Measurements from ENCODE around the gene RNF166. TPM values are rescaled to one million over a fixed set of nuclear protein-coding genes. Genes with fewer than 3 reads are reported as not detected.
A peak's percentile ranks its signal among the peaks of the same experiment; 100 is the strongest.

The RNF166 gene
- total RNA-seq, 1 donor from 2014 or later, result 21.4 TPM

GRCh38 chr16:88740727-88741055 lies 34.5 kb upstream of the RNF166 start:
- Mint-ChIP-seq H3K4me3 (no peak overlapping the region), H3K36me3 (no peaks in the 10 kb centered on the region), H3K27ac (no peak overlapping the region), H3K9me3 (no peaks in the 10 kb centered on the region), H3K4me1 (no peaks in the 10 kb centered on the region), H3K27me3 (ENCODE audit: low read depth) (no peaks in the 10 kb centered on the region)
- no peak for TF ChIP-seq CTCF (IDR thresholded peaks at IDR 0.05; ENCODE audit: unreplicated experiment)
- DNase-seq (ENCODE audit: low spot score in 2 of 2, unreplicated experiment in 2 of 2), result no peak

GRCh38 chr16:88739977-88740726 lies 33.9 kb upstream of the RNF166 start:
- H3K4me3 Mint-ChIP-seq, result no peak overlapping the region
- H3K36me3 Mint-ChIP-seq, result no peaks in the 10 kb centered on the region
- H3K4me1 Mint-ChIP-seq, result no peaks in the 10 kb centered on the region
- no peak for TF ChIP-seq CTCF (IDR thresholded peaks at IDR 0.05; ENCODE audit: unreplicated experiment)
- no peak for DNase-seq (ENCODE audit: low spot score in 2 of 2, unreplicated experiment in 2 of 2)
- H3K27ac Mint-ChIP-seq, result no peak overlapping the region
- H3K9me3 Mint-ChIP-seq, result no peaks in the 10 kb centered on the region
- H3K27me3 Mint-ChIP-seq (ENCODE audit: low read depth), result no peaks in the 10 kb centered on the region

- H3K27ac Mint-ChIP-seq, result no peak overlapping the region
- H3K4me1 Mint-ChIP-seq, result no peaks in the 10 kb centered on the region
- H3K9me3 Mint-ChIP-seq, result no peaks in the 10 kb centered on the region
- H3K4me3 Mint-ChIP-seq, result no peak overlapping the region
- no peak for TF ChIP-seq CTCF (IDR thresholded peaks at IDR 0.05; ENCODE audit: unreplicated experiment)
- DNase-seq (ENCODE audit: low spot score in 2 of 2, unreplicated experiment in 2 of 2), result no peak
- H3K36me3 Mint-ChIP-seq, result no peaks in the 10 kb centered on the region
- no peaks in the 10 kb centered on the region for H3K27me3 Mint-ChIP-seq (ENCODE audit: low read depth)
Measured at GRCh38 chr16:88739139-88739976, 33.1 kb upstream of the RNF166 start.

- no peak for DNase-seq (ENCODE audit: low spot score in 2 of 2, unreplicated experiment in 2 of 2)
- TF ChIP-seq CTCF (IDR thresholded peaks at IDR 0.05; ENCODE audit: unreplicated experiment), result no peak
- Mint-ChIP-seq H3K9me3 (no peaks in the 10 kb centered on the region), H3K36me3 (no peaks in the 10 kb centered on the region), H3K27me3 (ENCODE audit: low read depth) (no peaks in the 10 kb centered on the region), H3K4me3 (no peak overlapping the region), H3K4me1 (no peaks in the 10 kb centered on the region), H3K27ac (no peak overlapping the region)
Measured at GRCh38 chr16:88738151-88739084, 32.2 kb upstream of the RNF166 start.

- DNase-seq (ENCODE audit: low spot score in 2 of 2, unreplicated experiment in 2 of 2), result peak; percentile 65 to 77
- no peaks in the 10 kb centered on the region for H3K9me3 Mint-ChIP-seq
- H3K27me3 Mint-ChIP-seq (ENCODE audit: low read depth), result no peaks in the 10 kb centered on the region
- no peaks in the 10 kb centered on the region for H3K36me3 Mint-ChIP-seq
- H3K4me3 Mint-ChIP-seq, result no peak overlapping the region
- H3K4me1 Mint-ChIP-seq, result no peaks in the 10 kb centered on the region
- H3K27ac Mint-ChIP-seq, result no peak overlapping the region
- peak; percentile 100 for TF ChIP-seq CTCF (IDR thresholded peaks at IDR 0.05; ENCODE audit: unreplicated experiment)
Measured at GRCh38 chr16:88737298-88738150, 31.3 kb upstream of the RNF166 start.

Measured in mesothelial cell of epicardium (in vitro differentiated cells).